ENCODE results near the gene PTPRD.

DNA sequence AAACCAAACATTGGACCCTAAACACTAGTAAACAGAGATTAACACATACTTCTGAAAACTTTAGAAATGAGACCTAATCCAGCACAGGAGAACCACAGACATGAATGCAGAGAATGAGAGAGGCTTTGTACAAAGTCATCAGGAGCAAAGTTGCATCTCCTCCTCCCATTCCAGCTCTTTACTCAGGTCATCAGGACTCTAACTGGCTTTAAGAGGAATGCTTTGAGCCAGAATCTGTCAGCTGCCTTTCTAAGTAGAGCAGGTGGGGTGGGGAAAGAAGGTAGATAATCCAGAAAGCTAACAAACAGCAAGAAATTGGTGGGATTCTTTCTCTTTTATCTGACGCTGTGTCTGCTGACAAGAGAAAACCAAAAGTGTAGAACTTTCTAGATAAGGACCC is 2230.5 kb downstream of the PTPRD start:
- TF ChIP-seq, protein P1, sequence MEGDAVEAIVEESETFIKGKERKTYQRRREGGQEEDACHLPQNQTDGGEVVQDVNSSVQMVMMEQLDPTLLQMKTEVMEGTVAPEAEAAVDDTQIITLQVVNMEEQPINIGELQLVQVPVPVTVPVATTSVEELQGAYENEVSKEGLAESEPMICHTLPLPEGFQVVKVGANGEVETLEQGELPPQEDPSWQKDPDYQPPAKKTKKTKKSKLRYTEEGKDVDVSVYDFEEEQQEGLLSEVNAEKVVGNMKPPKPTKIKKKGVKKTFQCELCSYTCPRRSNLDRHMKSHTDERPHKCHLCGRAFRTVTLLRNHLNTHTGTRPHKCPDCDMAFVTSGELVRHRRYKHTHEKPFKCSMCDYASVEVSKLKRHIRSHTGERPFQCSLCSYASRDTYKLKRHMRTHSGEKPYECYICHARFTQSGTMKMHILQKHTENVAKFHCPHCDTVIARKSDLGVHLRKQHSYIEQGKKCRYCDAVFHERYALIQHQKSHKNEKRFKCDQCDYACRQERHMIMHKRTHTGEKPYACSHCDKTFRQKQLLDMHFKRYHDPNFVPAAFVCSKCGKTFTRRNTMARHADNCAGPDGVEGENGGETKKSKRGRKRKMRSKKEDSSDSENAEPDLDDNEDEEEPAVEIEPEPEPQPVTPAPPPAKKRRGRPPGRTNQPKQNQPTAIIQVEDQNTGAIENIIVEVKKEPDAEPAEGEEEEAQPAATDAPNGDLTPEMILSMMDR (IDR thresholded peaks at IDR 0.05): no peak
- TF ChIP-seq EZH2 (IDR thresholded peaks at IDR 0.05): no peak

All from neural progenitor cell (in vitro differentiated cells).